Activated naive CD4-positive, alpha-beta T cell treated with anti-CD3 and anti-CD28 coated beads, Interleukin-2, amount 50 U/mL, for 24 hours (primary cell): ENCODE measurements around the gene CCDC148.
"Not testable (repeated sequence)": the region's sequence is repeated elsewhere in the genome, so short reads cannot be mapped to it uniquely, and the experiment has no call there.

Experiments used
- H3K27ac Mint-ChIP-seq: one replicate; pipeline ENCODE4 v1.8.0; 2021; ENCODE audit warnings: mild to moderate bottlenecking, mixed read lengths
- H3K27me3 Mint-ChIP-seq: one replicate; pipeline ENCODE4 v1.8.0; 2021; ENCODE audit warnings: mixed read lengths
- H3K36me3 Mint-ChIP-seq: one replicate; pipeline ENCODE4 v1.8.0; 2021; ENCODE audit warnings: mixed read lengths
- H3K4me1 Mint-ChIP-seq: one replicate; pipeline ENCODE4 v1.8.0; 2021; ENCODE audit warnings: mixed read lengths
- H3K4me3 Mint-ChIP-seq: one replicate; pipeline ENCODE4 v1.8.0; 2021; ENCODE audit warnings: mild to moderate bottlenecking, mixed read lengths
- H3K9me3 Mint-ChIP-seq: one replicate; pipeline ENCODE4 v1.8.0; 2021; ENCODE audit warnings: mixed read lengths

Gene CCDC148

DNA sequence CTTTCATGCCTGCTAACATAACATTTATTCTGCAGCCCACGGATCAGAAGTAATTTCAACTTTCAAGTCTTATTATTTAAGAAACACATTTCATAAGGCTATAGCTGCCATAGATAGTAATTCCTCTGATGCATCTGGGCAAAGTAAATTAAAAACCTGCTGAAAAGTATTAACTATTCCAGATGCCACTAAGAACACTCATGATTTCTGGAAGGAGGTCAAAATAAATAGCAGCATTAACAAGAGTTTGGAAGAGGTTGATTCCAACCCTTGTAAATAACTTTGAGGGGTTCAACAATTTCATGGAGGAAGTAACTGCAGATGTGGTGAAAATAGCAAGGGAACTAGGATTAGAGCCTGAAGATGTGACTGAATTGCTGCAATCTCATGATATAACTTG is 77.6 kb downstream of the CCDC148 start:
- Mint-ChIP-seq H3K9me3 (no peaks in the 10 kb centered on the region), H3K27ac (no peak overlapping the region), H3K27me3 (peaks cover 6% of the 10 kb centered on the region), H3K36me3 (no peaks in the 10 kb centered on the region), H3K4me1 (no peaks in the 10 kb centered on the region), H3K4me3 (no peak overlapping the region)

GRCh38 chr2:158366342-158366741 is 90.2 kb downstream of the CCDC148 start:
- Mint-ChIP-seq H3K4me1 (no peaks in the 10 kb centered on the region), H3K36me3 (no peaks in the 10 kb centered on the region), H3K9me3 (peaks cover 7% of the 10 kb centered on the region), H3K27ac (no peak overlapping the region), H3K27me3 (no peaks in the 10 kb centered on the region), H3K4me3 (no peak overlapping the region)

- H3K27ac Mint-ChIP-seq, result no peak overlapping the region
- H3K4me1 Mint-ChIP-seq, result no peaks in the 10 kb centered on the region
- H3K27me3 Mint-ChIP-seq, result peaks cover 1% of the 10 kb centered on the region
- peaks cover 7% of the 10 kb centered on the region for H3K9me3 Mint-ChIP-seq
- H3K36me3 Mint-ChIP-seq, result no peaks in the 10 kb centered on the region
- H3K4me3 Mint-ChIP-seq, result no peak overlapping the region
Observed at GRCh38 chr2:158359846-158360245, 96.7 kb downstream of the CCDC148 start.

- Mint-ChIP-seq H3K27me3 (peaks cover 1% of the 10 kb centered on the region), H3K36me3 (no peaks in the 10 kb centered on the region), H3K4me3 (no peak overlapping the region), H3K9me3 (peaks cover 6% of the 10 kb centered on the region), H3K4me1 (no peaks in the 10 kb centered on the region), H3K27ac (no peak overlapping the region)
Observed at GRCh38 chr2:158357699-158358098, 98.9 kb downstream of the CCDC148 start.

GRCh38 chr2:158357122-158357521 is 99.4 kb downstream of the CCDC148 start:
- Mint-ChIP-seq H3K27me3 (peaks cover 1% of the 10 kb centered on the region), H3K9me3 (peaks cover under 1% of the 10 kb centered on the region), H3K27ac (no peak overlapping the region), H3K36me3 (no peaks in the 10 kb centered on the region), H3K4me3 (no peak overlapping the region), H3K4me1 (no peaks in the 10 kb centered on the region)

GRCh38 chr2:158351466-158351816 is 105.1 kb downstream of the CCDC148 start:
- H3K9me3 Mint-ChIP-seq, H3K27me3 Mint-ChIP-seq, H3K4me1 Mint-ChIP-seq, H3K36me3 Mint-ChIP-seq, H3K27ac Mint-ChIP-seq, H3K4me3 Mint-ChIP-seq: not testable (repeated sequence)

GRCh38 chr2:158350751-158351465 is 105.6 kb downstream of the CCDC148 start:
- H3K4me1 Mint-ChIP-seq, result not testable (repeated sequence)

DNA sequence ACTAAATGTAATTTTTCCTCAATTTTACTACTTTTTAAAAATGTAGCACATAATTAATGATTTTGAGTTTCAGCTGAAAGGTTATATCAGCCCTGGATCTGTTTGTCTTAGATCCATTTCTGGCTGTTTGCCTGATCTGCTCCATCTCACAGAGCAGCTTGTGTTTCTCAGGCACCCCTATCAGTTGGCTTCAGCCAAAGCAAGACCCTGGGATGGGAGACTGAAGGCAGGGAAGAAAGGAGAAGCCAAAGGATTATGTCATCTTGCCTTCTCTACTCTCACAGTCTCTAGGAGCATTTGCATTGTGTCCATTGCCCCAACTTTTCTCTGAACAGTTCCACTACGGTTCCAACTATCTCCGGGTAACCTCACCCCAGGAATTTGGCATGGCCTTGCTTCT is 110.5 kb downstream of the CCDC148 start:
- no peak overlapping the region for H3K4me3 Mint-ChIP-seq
- no peaks in the 10 kb centered on the region for H3K36me3 Mint-ChIP-seq
- H3K27me3 Mint-ChIP-seq, result peaks cover 7% of the 10 kb centered on the region
- H3K4me1 Mint-ChIP-seq, result no peaks in the 10 kb centered on the region
- no peak overlapping the region for H3K27ac Mint-ChIP-seq
- H3K9me3 Mint-ChIP-seq, result no peaks in the 10 kb centered on the region

More at GRCh38 chr2:158350751-158351465, 105.6 kb downstream of the CCDC148 start:
- H3K27me3 Mint-ChIP-seq, H3K27ac Mint-ChIP-seq, H3K36me3 Mint-ChIP-seq, H3K9me3 Mint-ChIP-seq, H3K4me3 Mint-ChIP-seq: not testable (repeated sequence)

- Mint-ChIP-seq H3K9me3 (no peaks in the 10 kb centered on the region), H3K27ac (no peak overlapping the region), H3K4me1 (no peaks in the 10 kb centered on the region), H3K4me3 (no peak overlapping the region), H3K27me3 (peaks cover 11% of the 10 kb centered on the region), H3K36me3 (peaks cover 2% of the 10 kb centered on the region)
Observed at GRCh38 chr2:158339513-158339912, 117.0 kb downstream of the CCDC148 start.

GRCh38 chr2:158337018-158337417 is 119.5 kb downstream of the CCDC148 start:
- Mint-ChIP-seq H3K9me3 (no peaks in the 10 kb centered on the region), H3K4me1 (no peaks in the 10 kb centered on the region), H3K27ac (no peak overlapping the region), H3K27me3 (peaks cover 14% of the 10 kb centered on the region), H3K4me3 (no peak overlapping the region), H3K36me3 (peaks cover 2% of the 10 kb centered on the region)

DNA sequence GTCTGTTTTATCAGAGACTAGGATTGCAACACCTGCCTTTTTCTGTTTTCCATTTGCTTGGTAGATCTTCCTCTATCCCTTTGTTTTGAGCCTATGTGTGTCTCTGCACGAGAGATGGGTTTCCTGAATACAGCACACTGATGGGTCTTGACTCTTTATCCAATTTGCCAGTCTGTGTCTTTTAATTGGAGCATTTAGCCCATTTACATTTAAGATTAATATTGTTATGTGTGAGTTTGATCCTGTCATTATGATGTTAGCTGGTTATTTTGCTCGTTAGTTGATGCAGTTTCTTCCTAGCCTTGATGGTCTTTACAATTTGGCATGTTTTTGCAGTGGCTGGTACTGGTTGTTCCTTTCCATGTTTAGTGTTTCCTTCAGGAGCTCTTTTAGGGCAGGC is 124.8 kb downstream of the CCDC148 start:
- H3K4me3 Mint-ChIP-seq, H3K36me3 Mint-ChIP-seq, H3K4me1 Mint-ChIP-seq, H3K27ac Mint-ChIP-seq, H3K9me3 Mint-ChIP-seq: not testable (repeated sequence)
- H3K27me3 Mint-ChIP-seq, result peaks cover 11% of the 10 kb centered on the region

GRCh38 chr2:158325782-158326340 is 130.7 kb downstream of the CCDC148 start:
- no peak overlapping the region for H3K27ac Mint-ChIP-seq
- no peaks in the 10 kb centered on the region for H3K36me3 Mint-ChIP-seq
- H3K27me3 Mint-ChIP-seq, result peaks cover 3% of the 10 kb centered on the region
- no peaks in the 10 kb centered on the region for H3K4me1 Mint-ChIP-seq
- no peak overlapping the region for H3K4me3 Mint-ChIP-seq
- H3K9me3 Mint-ChIP-seq, result peaks cover 3% of the 10 kb centered on the region

- no peaks in the 10 kb centered on the region for H3K36me3 Mint-ChIP-seq
- H3K27ac Mint-ChIP-seq, result no peak overlapping the region
- no peaks in the 10 kb centered on the region for H3K9me3 Mint-ChIP-seq
- H3K4me3 Mint-ChIP-seq, result no peak overlapping the region
- H3K4me1 Mint-ChIP-seq, result no peaks in the 10 kb centered on the region
- no peaks in the 10 kb centered on the region for H3K27me3 Mint-ChIP-seq
Observed at GRCh38 chr2:158325031-158325781, 131.3 kb downstream of the CCDC148 start.

DNA sequence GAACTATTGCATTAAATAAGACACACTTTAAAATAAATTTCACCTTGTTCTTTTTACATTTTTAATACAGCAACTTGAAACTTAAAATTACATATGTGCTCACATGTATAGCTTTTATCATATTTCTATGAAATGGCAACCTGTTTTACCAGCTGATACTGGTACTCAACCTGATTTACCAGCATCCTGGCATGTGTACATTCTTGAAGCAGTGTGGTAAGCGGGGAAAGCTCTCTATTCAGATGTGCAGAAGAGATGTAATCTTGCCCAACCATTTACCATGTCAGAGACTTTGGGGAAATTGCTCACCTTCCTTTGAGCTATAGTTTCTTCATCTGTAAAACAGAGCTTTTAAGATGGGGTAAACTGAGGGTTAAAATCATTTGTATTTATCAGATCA is 133.2 kb downstream of the CCDC148 start:
- H3K36me3 Mint-ChIP-seq, result no peaks in the 10 kb centered on the region
- no peaks in the 10 kb centered on the region for H3K9me3 Mint-ChIP-seq
- H3K27ac Mint-ChIP-seq, result no peak overlapping the region
- no peaks in the 10 kb centered on the region for H3K27me3 Mint-ChIP-seq
- H3K4me3 Mint-ChIP-seq, result no peak overlapping the region
- H3K4me1 Mint-ChIP-seq, result no peaks in the 10 kb centered on the region

DNA sequence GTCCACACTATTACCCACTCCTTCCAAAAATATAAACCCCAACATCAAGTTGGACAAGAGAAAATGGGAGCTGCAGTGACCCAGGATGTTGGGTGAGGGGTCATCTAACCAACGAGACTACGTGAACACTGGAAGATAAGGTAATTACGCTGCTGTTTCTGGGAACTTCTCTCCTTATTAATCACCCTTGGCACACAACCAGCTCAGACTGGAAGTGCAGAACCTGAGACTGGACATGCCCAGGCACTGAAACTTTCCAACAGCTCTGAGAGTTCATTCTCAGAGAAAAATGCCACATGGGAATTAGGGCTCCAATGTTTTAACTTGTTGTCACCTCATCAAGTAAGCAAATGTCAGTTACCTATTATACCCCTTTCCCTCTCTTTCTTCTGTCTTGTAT is 135.3 kb downstream of the CCDC148 start:
- Mint-ChIP-seq H3K36me3 (no peaks in the 10 kb centered on the region), H3K27ac (no peak overlapping the region)

DNA sequence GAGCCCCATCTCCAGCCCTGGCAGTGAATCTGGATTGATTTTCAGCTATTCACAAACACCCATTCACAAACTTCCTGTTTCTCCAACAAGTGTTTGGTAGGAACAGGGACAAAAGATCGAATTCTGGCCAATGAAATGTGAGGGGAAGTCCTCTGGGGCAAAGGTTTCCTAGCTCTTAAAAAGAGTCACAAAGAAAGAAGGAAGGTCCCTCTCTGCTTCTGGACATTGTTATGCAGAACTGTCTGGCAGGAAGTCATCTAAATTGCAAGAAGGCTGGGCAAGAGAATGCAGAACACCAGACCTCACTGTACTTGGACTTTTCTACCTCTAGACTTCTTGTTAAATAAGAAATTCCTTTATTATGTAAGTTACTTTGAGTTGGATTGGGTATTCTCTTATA is 137.3 kb downstream of the CCDC148 start:
- H3K27ac Mint-ChIP-seq, result no peak overlapping the region
- peaks cover 3% of the 10 kb centered on the region for H3K27me3 Mint-ChIP-seq
- H3K9me3 Mint-ChIP-seq, result no peaks in the 10 kb centered on the region
- H3K4me3 Mint-ChIP-seq, result no peak overlapping the region
- H3K36me3 Mint-ChIP-seq, result no peaks in the 10 kb centered on the region
- peaks cover 3% of the 10 kb centered on the region for H3K4me1 Mint-ChIP-seq

More for the DNA sequence above, 135.3 kb downstream of the CCDC148 start:
- Mint-ChIP-seq H3K27me3 (no peaks in the 10 kb centered on the region), H3K9me3 (no peaks in the 10 kb centered on the region), H3K4me1 (no peaks in the 10 kb centered on the region), H3K4me3 (no peak overlapping the region)
